Measurements from ENCODE around the gene PRRT1.

DNA sequence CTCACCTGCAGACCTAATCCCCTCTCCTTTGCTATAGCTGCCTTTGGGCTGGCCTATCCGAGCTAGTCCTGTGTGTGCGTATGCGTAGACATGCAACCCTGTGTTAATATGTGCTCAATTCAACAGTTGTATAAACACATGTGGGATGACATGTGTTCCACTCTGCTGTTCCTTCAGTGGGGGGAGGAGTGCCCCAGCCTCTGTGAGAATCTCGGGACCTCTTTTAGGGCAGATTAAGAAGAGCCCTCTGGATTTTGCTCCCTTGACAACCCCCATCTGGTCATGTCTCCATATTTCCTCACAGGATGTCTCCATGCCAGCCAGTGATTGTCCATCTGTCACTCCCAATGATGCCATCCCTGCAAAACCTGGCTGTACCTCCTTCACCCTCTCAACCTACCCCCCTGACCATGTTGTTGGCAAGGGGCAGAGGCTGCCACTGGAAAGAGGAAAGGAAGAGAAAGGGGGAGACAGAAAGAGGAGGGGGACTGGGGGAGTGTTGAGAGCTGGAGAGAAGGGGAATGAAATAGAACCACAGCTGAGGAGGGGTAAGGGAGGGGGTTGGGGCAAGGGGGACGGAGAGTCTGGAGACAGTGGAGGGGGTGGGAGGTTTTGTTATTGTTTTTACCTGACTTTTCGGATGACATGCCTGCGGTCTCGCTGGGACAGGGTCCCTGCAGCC lies 417 bp downstream of the PRRT1 start:
- TF ChIP-seq CTCF (IDR thresholded peaks at IDR 0.05), result no peak
- TF ChIP-seq POLR2A (IDR thresholded peaks at IDR 0.05), result no peak
- TF ChIP-seq POLR2AphosphoS5 (IDR thresholded peaks at IDR 0.05), result no peak
- no peak for TF ChIP-seq EP300 (IDR thresholded peaks at IDR 0.05)
